Keratinocyte (primary cell): ENCODE data around the gene NCK2. TPM values are rescaled to one million over a fixed set of nuclear protein-coding genes. Genes with fewer than 3 reads are reported as not detected.

Source experiments
- DNase-seq: peaks from one replicate; pipeline ENCODE4 v3.0.0-alpha.2; 2011; ENCODE audit warnings: low read depth, missing footprints, low spot score
- FAIRE-seq: peaks from 2 replicates; lab custom pipeline; 2011; peaks lifted over from hg19 to GRCh38; lab: Jason Lieb, UNC
- H2AFZ ChIP-seq: 2 replicates; pipeline ENCODE4 v1.6.0; 2012; ENCODE audit warnings: low read length, control low read depth, inconsistent platforms; ENCODE audit not compliant: control insufficient read depth
- H3K27ac ChIP-seq: 2 replicates; pipeline ENCODE4 v1.5.1; 2011; ENCODE audit warnings: low read length; ENCODE audit not compliant: control insufficient read depth, insufficient read depth
- H3K27me3 ChIP-seq: 3 replicates; pipeline ENCODE4 v1.6.0; 2011; ENCODE audit warnings: low read length; ENCODE audit not compliant: control insufficient read depth, insufficient read depth; ENCODE audit errors: extremely low read depth
- H3K36me3 ChIP-seq, 2 experiments: 2 replicates in 1 of 2; 3 replicates in 1 of 2; pipeline ENCODE4 v1.5.1; 2011; ENCODE audit warnings: low read length in 2 of 2, mild to moderate bottlenecking in 1 of 2; ENCODE audit not compliant: control insufficient read depth in 2 of 2, insufficient read depth in 2 of 2; ENCODE audit errors: extremely low read depth in 1 of 2
- H3K4me1 ChIP-seq: 3 replicates; pipeline ENCODE4 v1.5.1; 2011; ENCODE audit warnings: low read length; ENCODE audit not compliant: control insufficient read depth, insufficient read depth; ENCODE audit errors: extremely low read depth
- H3K4me2 ChIP-seq: 3 replicates; pipeline ENCODE4 v1.6.0; 2011; ENCODE audit warnings: low read depth, low read length; ENCODE audit not compliant: control insufficient read depth, insufficient read depth; ENCODE audit errors: extremely low read depth
- H3K4me3 ChIP-seq, 3 experiments: fragments of 200-600 bp in 1 of 3; sonication (generic) in 1 of 3; 2 replicates in 2 of 3; 3 replicates in 1 of 3; pipeline ENCODE4 v1.5.1; 2011 to 2016; ENCODE audit warnings: low read length in 3 of 3, mild to moderate bottlenecking in 3 of 3, control low read depth in 2 of 3, inconsistent platforms in 1 of 3, low read depth in 1 of 3, mixed read lengths in 1 of 3, mixed run types in 1 of 3, moderate library complexity in 1 of 3; ENCODE audit not compliant: control insufficient read depth in 2 of 3, insufficient read depth in 2 of 3; ENCODE audit errors: extremely low read depth in 1 of 3
- H3K79me2 ChIP-seq: 2 replicates; pipeline ENCODE4 v1.6.0; 2012; ENCODE audit warnings: low read length; ENCODE audit not compliant: control insufficient read depth, insufficient read depth
- H3K9ac ChIP-seq: 3 replicates; pipeline ENCODE4 v1.6.0; 2011; ENCODE audit warnings: low read length; ENCODE audit not compliant: control insufficient read depth, insufficient read depth; ENCODE audit errors: extremely low read depth
- H3K9me1 ChIP-seq: 3 replicates; pipeline ENCODE4 v1.6.0; 2011; ENCODE audit warnings: low read length; ENCODE audit not compliant: control insufficient read depth, insufficient read depth; ENCODE audit errors: extremely low read depth
- H3K9me3 ChIP-seq: 2 replicates; pipeline ENCODE4 v1.5.1; 2012; ENCODE audit warnings: low read depth, low read length; ENCODE audit not compliant: control insufficient read depth
- H4K20me1 ChIP-seq: 3 replicates; pipeline ENCODE4 v1.6.0; 2011; ENCODE audit warnings: low read length; ENCODE audit not compliant: control insufficient read depth, insufficient read depth; ENCODE audit errors: extremely low read depth
- EZH2 ChIP-seq: IDR thresholded peaks from one replicate; pipeline ENCODE4 v1.6.1; 2012; ENCODE audit warnings: inconsistent platforms, mild to moderate bottlenecking, low read length, moderate library complexity
- dilution Hi-C: fragments of 300-500 bp; cut with MboI; formaldehyde crosslinking; loops from one replicate; pipeline ENCODE4 v1.7.0; 2020; ENCODE audit warnings: low sequenced_read_pairs; ENCODE audit not compliant: extremely low pct_ligation_motif_present
- polyA plus RNA-seq, 5 experiments: library from polyadenylated mRNA; depleted of rRNA in 3 of 5; stranded (reverse) in 3 of 5; stranded (forward) in 1 of 5; unstranded in 1 of 5; fragments of >200 nt; gene quantifications; 1 replicate in 1 of 5; 2 replicates in 3 of 5; 3 replicates in 1 of 5; pipeline versions ENCODE4 v1.2.1 to v1.2.3, GENCODE V29; 2011 to 2012; ENCODE audit warnings: missing spikeins in 2 of 5, low read depth in 1 of 5, low replicate concordance in 1 of 5
- TF ChIP-seq, protein P1 (sequence below), 3 experiments: IDR thresholded peaks in 1 of 3; conservative IDR thresholded peaks in 1 of 3; optimal IDR thresholded peaks in 1 of 3; 2 replicates in 2 of 3; 3 replicates in 1 of 3; pipeline versions ENCODE3 to v1.5.1; 2011; ENCODE audit warnings: low read length in 3 of 3, mild to moderate bottlenecking in 3 of 3, moderate library complexity in 2 of 3, control low read depth in 1 of 3, inconsistent platforms in 1 of 3; ENCODE audit not compliant: insufficient read depth in 2 of 3; ENCODE audit errors: extremely low read depth in 1 of 3

The NCK2 gene
- polyA plus RNA-seq, 1 donor (not counting 4 experiments of a cell fraction or from before 2014, with no cell fraction given): 31.4 TPM

DNA sequence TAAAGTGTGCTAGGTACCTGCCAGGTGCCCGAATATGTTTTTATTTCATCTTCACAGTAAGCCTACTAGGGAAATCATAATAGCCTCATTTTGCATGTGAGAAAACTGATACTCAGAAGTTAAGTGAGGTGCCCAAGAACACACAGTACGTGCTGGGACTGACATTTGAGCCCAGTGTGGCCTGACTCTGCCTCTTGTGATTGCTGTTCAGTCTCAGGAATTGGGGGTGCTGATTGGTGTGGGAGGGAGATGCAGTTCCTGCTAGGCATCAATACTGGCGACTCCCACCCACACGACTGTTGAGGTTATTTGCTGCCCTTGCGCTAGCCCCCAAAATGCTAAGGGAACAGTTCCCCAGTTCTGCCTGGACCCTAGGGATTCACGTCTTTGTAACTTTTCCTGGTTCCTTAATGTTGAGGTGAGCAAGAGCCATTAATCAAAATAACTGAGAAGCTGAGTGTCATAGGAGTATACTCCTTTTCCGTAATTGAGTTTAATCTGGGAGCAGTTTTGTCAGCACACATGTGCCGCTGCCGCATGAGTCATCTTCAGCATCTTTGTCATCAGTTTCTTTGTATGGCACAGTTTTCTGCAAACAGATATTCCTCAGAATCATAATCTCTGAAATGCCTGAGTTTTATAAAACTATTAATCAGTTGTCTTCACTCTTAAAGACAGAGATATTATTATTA, 120.7 kb downstream of the NCK2 start:
- Histone ChIP-seq H3K4me2 (no peak overlapping the region), H3K4me3 (no peak overlapping the region), H3K36me3 (peaks cover 2 to 4% of the 10 kb centered on the region in 2 experiments), H3K9me1 (no peaks in the 10 kb centered on the region), H3K27me3 (no peaks in the 10 kb centered on the region), H3K9ac (no peak overlapping the region), H2AFZ (no peak overlapping the region), H4K20me1 (peaks cover 3% of the 10 kb centered on the region), H3K9me3 (no peaks in the 10 kb centered on the region), H3K27ac (no peak overlapping the region), H3K4me1 (peaks cover 14% of the 10 kb centered on the region), H3K79me2 (peaks cover 45% of the 10 kb centered on the region)
- FAIRE-seq (no peak), DNase-seq (no peak)
- dilution Hi-C loops: no loop called here
- TF ChIP-seq, protein P1, sequence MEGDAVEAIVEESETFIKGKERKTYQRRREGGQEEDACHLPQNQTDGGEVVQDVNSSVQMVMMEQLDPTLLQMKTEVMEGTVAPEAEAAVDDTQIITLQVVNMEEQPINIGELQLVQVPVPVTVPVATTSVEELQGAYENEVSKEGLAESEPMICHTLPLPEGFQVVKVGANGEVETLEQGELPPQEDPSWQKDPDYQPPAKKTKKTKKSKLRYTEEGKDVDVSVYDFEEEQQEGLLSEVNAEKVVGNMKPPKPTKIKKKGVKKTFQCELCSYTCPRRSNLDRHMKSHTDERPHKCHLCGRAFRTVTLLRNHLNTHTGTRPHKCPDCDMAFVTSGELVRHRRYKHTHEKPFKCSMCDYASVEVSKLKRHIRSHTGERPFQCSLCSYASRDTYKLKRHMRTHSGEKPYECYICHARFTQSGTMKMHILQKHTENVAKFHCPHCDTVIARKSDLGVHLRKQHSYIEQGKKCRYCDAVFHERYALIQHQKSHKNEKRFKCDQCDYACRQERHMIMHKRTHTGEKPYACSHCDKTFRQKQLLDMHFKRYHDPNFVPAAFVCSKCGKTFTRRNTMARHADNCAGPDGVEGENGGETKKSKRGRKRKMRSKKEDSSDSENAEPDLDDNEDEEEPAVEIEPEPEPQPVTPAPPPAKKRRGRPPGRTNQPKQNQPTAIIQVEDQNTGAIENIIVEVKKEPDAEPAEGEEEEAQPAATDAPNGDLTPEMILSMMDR (optimal IDR thresholded peaks at IDR 0.05 in 1 of 3, IDR thresholded peaks at IDR 0.05 in 1 of 3, conservative IDR thresholded peaks at IDR 0.05 in 1 of 3; ENCODE audit: extremely low read depth in 1 of 3, insufficient read depth in 2 of 3, low read length in 3 of 3): no peak
- TF ChIP-seq EZH2: no peak

DNA sequence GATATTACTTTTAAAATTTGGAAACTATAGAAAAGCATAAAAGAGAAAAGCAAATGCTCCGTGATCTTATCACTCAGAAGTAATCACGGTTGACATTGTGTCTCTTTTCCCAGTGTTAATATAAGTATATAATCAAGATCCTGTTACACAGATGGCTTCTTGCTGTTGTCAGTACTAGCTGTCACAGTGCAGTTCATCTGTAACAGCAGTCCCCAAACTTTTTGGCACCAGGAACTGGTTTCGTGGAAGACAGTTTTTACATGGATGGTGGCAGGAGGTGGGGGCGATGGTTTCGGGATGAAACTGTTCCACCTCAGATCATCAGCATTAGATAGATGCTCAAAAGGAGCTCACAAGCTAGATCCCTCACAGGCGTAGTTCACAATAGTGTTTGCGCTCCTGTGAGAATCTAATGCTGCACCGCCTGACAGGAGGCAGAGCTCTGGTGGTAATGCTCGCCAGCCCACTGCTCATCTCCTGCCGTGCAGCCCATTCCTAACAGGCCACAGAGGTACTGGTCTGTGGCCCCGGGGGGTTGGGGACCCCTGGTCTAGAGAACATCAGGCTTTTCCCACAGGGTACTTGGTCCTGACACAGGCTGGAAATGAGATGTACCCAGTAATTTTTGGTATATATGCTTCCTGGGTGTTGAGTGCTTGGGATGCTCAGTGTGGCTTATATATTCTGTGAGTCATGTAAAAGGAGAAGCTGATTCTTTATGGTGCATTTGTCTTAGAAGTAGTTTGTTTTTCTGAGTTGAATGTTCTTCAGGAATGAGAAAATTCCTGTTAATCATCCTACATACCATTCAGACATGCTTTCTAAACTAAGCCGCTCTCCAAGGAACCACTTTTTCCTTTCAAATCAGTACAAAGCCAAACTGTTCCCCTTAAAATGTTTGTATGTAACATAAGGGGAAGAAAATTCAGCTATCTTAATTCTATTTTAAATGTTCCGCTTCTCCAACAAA, 121.8 kb downstream of the NCK2 start:
- H3K27me3 ChIP-seq: no peaks in the 10 kb centered on the region
- dilution Hi-C loops: no loop called here
- peaks cover 44% of the 10 kb centered on the region for H3K79me2 ChIP-seq
- H3K9me3 ChIP-seq: no peaks in the 10 kb centered on the region
- peaks cover 14% of the 10 kb centered on the region for H3K4me1 ChIP-seq
- H3K4me3 ChIP-seq: no peak overlapping the region
- no peak overlapping the region for H2AFZ ChIP-seq
- DNase-seq (no peak), FAIRE-seq (peak; percentile 46)
- no peak overlapping the region for H3K27ac ChIP-seq
- H3K4me2 ChIP-seq: no peak overlapping the region
- H3K9ac ChIP-seq: no peak overlapping the region
- TF ChIP-seq, protein P1 (optimal IDR thresholded peaks at IDR 0.05 in 1 of 3, IDR thresholded peaks at IDR 0.05 in 1 of 3, conservative IDR thresholded peaks at IDR 0.05 in 1 of 3; ENCODE audit: extremely low read depth in 1 of 3, insufficient read depth in 2 of 3, low read length in 3 of 3): no peak
- no peak for TF ChIP-seq EZH2
- peaks cover 2 to 4% of the 10 kb centered on the region in 2 experiments for H3K36me3 ChIP-seq
- peaks cover 3% of the 10 kb centered on the region for H4K20me1 ChIP-seq
- H3K9me1 ChIP-seq: no peaks in the 10 kb centered on the region
